Activated CD4-positive, alpha-beta T cell treated with anti-CD3 and anti-CD28 coated beads, Interleukin-2, amount 10 ng/mL, durations not matched to agents 7 days and 5 days (primary cell): ENCODE data around the gene PLXNA3. TPM values are rescaled to one million over a fixed set of nuclear protein-coding genes. Genes with fewer than 3 reads are reported as not detected.
A peak's percentile ranks its signal among the peaks of the same experiment; 100 is the strongest.

Experiments
- CTCF ChIA-PET: fragments of 350-600 bp; sonication (Branson Sonifier 250); formaldehyde crosslinking; loops from one replicate; lab custom pipeline; 2021; ENCODE audit warnings: antibody characterized with exemption; lab: Charles Lee
- POLR2A ChIA-PET: fragments of 350-600 bp; sonication (Branson Sonifier 250); formaldehyde crosslinking; loops from one replicate; lab custom pipeline; 2021; ENCODE audit warnings: antibody characterized with exemption; lab: Charles Lee
- DNase-seq: peaks from one replicate; pipeline ENCODE4 v3.0.0-alpha.2; 2020
- H3K27ac Mint-ChIP-seq: one replicate; pipeline ENCODE4 v1.8.0; 2021; ENCODE audit warnings: mild to moderate bottlenecking, moderate library complexity, mixed read lengths
- H3K27me3 Mint-ChIP-seq: one replicate; pipeline ENCODE4 v1.8.0; 2021; ENCODE audit warnings: mixed read lengths
- H3K36me3 Mint-ChIP-seq: one replicate; pipeline ENCODE4 v1.8.0; 2021; ENCODE audit warnings: low read depth, mixed read lengths
- H3K4me1 Mint-ChIP-seq: one replicate; pipeline ENCODE4 v1.8.0; 2021; ENCODE audit warnings: mixed read lengths
- H3K4me3 Mint-ChIP-seq: one replicate; pipeline ENCODE4 v1.8.0; 2021; ENCODE audit warnings: mild to moderate bottlenecking, moderate library complexity, mixed read lengths
- H3K9me3 Mint-ChIP-seq: one replicate; pipeline ENCODE4 v1.8.0; 2021; ENCODE audit warnings: mixed read lengths
- total RNA-seq, 2 experiments: library from RNA; stranded (reverse); gene quantifications; one replicate each; pipeline ENCODE4 v1.2.3, GENCODE V29; 2021

PLXNA3 gene
- total RNA-seq, 2 experiments from 2014 or later: 26.2 to 28.3 TPM

DNA sequence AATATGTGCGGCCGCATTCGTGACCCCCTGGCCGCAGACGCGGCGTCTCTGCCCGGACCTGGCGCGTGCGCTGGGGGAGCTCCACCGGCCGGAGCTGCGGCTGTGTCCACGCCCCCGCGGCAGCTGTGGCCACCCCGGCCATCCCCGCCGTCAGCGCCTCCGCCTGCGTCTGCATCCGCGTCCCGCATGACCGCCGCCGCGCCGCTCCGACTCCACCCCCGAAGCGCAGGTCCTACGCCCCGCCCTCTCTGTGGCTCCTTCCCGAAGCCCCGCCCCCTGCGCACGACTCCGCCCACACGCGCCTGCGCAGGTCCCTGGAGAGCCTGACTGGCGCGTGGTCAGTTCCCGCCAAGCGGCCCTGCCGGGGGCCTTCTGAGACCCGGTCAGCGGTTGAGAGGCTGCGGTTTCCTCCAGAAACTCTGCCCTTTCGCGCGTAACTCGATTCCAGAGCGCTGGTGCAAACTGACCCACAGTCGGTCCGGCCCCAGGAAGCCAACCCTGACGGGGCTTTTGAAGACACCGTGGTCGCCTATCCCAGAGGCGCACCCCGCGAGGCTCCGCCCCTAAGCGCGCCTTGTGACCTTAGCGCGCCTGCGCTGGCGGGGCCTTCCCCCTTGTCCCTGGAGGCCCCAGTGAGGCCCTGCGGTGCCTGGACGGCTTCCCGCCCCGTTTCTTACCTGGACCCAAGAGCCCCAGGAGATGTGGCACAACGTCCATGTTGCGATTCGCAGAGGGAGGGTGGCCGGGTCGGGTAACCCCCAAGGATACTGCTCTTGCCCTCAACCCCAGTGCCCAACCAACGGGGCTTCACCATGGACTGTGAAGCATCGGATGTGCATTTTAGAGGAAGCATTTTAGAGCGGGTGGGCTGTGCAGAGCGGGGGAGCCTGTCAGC, 20.9 kb downstream of the PLXNA3 start, which contains the start of gene LAGE3:
Gene LAGE3, minus strand, starts transcription at position 554 of the 895 bp plus-strand sequence. Its CDS starts 366 bp downstream, at position 188.
- peak; percentile 92 for DNase-seq
- ChIA-PET CTCF (interaction anchor here (2.1 kb wide), 1 partner anchor 11 kb away, joined by 5 read pairs; the partner anchor contains the start of gene SLC10A3), POLR2A (no interaction called here)
- Mint-ChIP-seq H3K9me3 (no peaks in the 10 kb centered on the region), H3K27me3 (no peaks in the 10 kb centered on the region), H3K27ac (peak within 1 kb of the TSS; percentile 94), H3K36me3 (peaks cover 10% of the 10 kb centered on the region), H3K4me1 (peaks cover 31% of the 10 kb centered on the region), H3K4me3 (peak within 1 kb of the TSS; percentile 81)

DNA sequence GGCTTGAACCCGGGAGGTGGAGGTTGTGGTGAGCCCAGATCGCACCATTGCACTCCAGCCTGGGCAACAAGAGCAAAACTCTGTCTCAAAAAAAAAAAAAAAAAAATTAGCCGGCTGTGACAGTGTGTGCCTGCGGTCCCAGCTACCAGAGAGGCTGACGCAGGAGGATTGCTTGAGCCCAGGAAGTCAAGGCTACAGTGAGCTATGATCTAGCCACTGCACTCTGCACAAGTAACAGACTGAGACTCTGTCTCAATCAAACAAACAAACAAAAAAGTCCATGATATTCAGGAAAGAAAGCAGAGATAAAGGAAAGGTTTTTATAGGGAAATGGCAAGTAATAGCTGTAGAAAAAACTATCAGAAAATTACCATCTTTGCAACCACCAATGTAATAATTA, 23.1 kb downstream of the PLXNA3 start:
- Mint-ChIP-seq H3K4me1 (peaks cover 39% of the 10 kb centered on the region), H3K4me3 (no peak overlapping the region), H3K9me3 (no peaks in the 10 kb centered on the region), H3K27ac (no peak overlapping the region), H3K27me3 (no peaks in the 10 kb centered on the region), H3K36me3 (peaks cover 8% of the 10 kb centered on the region)
- no peak for DNase-seq
- POLR2A ChIA-PET: interaction anchor here (0.6 kb wide), 1 partner anchor 9 kb away, joined by 3 read pairs; no protein-coding TSS in a partner anchor
- CTCF ChIA-PET: interaction anchor here (1.0 to 2.1 kb wide), 2 partner anchors 9 to 19 kb away, joined by 4 to 5 read pairs; partner anchors contain the start of gene SLC10A3

DNA sequence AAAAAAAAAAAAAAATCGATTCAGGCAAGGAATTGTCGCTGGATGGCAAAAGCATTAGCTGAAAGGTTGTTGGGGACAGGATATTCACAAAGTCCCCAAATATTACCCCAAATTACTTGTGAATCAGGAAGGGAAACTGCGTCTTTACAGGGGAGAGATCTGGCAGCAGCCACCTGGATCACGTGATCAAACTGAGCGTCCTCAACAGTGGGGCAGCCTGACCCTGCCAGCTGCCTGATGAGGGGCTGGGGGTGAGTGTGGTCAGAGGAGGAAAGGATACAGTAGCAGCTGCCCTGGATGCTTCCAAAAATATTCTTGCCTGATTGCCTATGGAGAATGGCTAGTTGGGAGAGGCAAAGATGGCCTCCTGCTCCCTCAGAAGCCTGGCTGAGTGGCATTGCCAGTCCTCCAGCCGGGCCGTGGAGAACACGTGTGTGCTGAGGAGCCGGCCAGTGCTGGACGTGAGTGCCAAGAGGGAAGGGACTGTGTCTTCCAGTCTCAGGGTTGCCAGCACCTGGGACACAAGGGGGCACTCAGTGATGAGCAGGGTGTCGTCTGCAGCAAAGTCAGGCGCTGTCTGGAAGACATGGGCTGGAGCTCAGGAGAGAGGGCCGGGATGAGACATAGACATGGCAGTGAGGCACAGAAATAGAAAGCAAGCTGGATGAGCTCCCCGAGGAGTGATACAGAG, 24.0 kb downstream of the PLXNA3 start:
- Mint-ChIP-seq H3K27me3 (no peaks in the 10 kb centered on the region), H3K4me1 (peaks cover 33% of the 10 kb centered on the region), H3K36me3 (peaks cover 8% of the 10 kb centered on the region), H3K4me3 (no peak overlapping the region), H3K9me3 (no peaks in the 10 kb centered on the region), H3K27ac (no peak overlapping the region)
- POLR2A ChIA-PET: no interaction called here
- no peak for DNase-seq
- CTCF ChIA-PET: no interaction called here

DNA sequence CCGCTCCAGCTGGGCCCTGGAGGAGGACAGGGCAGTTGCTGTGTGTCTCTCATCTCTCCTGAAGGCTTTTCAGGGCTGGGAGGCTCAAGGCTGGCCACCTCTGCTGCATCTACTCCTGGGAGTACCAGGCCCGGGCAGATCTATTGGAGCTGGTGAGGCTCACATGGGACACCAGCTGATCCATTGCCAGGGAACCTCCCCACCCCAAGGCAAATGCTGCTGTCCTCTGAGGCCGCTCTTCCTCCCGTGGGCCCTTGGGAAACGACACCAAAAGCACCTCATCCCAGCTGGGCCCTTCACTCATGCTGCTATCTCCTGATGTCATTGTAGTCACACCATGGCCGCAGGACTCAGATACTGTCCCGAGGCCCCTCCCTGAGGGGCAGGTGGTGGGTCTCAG, 24.7 kb downstream of the PLXNA3 start:
- Mint-ChIP-seq H3K27ac (no peak overlapping the region), H3K4me3 (no peak overlapping the region), H3K9me3 (no peaks in the 10 kb centered on the region), H3K36me3 (peaks cover 8% of the 10 kb centered on the region), H3K4me1 (peaks cover 34% of the 10 kb centered on the region), H3K27me3 (no peaks in the 10 kb centered on the region)
- POLR2A ChIA-PET: no interaction called here
- CTCF ChIA-PET: no interaction called here
- DNase-seq: no peak

DNA sequence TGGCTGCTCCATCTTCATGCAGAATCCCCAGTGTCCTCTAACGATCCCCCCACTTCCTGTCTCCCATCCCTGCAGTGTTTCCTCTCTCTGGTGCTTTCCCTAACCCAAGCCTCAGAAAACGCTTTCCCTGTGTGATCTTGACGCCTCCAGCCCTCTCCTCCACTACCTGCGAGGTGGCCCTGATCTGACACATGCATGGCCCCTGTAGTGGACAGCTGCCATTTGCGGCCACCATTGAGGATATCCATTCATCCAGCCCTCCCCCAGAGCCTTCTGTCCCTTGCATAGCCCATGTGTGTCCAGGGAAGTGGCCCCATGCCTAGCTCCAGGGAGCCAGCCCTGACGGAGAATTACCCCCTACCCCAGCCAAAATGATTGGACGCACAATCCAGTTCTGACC, 25.2 kb downstream of the PLXNA3 start:
- no peak for DNase-seq
- H3K27ac Mint-ChIP-seq: no peak overlapping the region
- H3K4me3 Mint-ChIP-seq: no peak overlapping the region
- POLR2A ChIA-PET: no interaction called here
- peaks cover 36% of the 10 kb centered on the region for H3K4me1 Mint-ChIP-seq
- H3K9me3 Mint-ChIP-seq: no peaks in the 10 kb centered on the region
- CTCF ChIA-PET: interaction anchor here (0.9 kb wide), 1 partner anchor 66 kb away, joined by 3 read pairs; no protein-coding TSS in a partner anchor
- no peaks in the 10 kb centered on the region for H3K27me3 Mint-ChIP-seq
- H3K36me3 Mint-ChIP-seq: peaks cover 9% of the 10 kb centered on the region

DNA sequence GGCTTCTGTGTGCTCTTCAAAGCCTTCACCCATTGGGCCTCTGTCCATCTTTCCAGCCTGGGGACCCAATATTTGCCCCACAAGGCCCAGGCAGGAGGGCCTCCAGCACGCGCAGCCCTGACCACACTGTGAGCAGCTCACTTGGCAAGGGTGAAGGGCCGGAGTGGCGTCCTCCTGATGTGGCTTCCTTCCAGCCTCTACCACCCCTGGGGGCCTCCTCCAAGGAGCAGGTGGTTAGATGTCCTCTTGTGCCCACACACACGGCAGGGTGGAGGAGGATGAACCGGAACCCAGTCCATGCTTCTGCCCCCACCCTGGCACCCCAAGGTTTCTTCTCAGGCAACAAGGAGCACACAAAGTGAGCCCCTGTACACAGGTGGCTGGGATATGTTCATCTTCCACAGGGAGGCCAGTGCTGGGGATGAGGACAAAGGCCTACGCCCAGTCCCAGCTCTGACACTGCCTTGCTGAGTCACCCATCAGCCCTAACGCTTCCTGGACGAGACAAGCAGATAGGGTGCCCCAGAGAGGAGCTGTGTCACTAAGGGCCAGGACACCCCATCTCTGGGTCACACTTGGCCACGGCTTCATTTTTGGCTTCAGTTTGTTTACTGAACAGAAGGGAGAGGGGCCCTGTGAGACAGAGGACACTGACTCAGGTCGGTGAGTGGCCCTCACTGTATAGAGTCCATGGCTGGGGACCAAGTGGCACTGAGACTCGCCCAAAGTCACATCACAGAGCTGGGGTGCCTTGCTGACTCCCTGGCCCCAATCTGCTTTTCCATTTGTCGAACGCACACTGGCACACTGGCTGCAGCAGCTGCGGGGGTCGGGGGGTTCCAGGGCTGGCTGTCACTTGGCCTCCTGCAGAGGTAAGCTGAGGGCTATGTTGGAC, 26.4 kb downstream of the PLXNA3 start:
- peak overlapping the region; percentile 67 for H3K4me3 Mint-ChIP-seq
- CTCF ChIA-PET: interaction anchor here (0.8 to 1.5 kb wide), 2 partner anchors 19 to 26 kb away, joined by 3 to 4 read pairs; no protein-coding TSS in a partner anchor

DNA sequence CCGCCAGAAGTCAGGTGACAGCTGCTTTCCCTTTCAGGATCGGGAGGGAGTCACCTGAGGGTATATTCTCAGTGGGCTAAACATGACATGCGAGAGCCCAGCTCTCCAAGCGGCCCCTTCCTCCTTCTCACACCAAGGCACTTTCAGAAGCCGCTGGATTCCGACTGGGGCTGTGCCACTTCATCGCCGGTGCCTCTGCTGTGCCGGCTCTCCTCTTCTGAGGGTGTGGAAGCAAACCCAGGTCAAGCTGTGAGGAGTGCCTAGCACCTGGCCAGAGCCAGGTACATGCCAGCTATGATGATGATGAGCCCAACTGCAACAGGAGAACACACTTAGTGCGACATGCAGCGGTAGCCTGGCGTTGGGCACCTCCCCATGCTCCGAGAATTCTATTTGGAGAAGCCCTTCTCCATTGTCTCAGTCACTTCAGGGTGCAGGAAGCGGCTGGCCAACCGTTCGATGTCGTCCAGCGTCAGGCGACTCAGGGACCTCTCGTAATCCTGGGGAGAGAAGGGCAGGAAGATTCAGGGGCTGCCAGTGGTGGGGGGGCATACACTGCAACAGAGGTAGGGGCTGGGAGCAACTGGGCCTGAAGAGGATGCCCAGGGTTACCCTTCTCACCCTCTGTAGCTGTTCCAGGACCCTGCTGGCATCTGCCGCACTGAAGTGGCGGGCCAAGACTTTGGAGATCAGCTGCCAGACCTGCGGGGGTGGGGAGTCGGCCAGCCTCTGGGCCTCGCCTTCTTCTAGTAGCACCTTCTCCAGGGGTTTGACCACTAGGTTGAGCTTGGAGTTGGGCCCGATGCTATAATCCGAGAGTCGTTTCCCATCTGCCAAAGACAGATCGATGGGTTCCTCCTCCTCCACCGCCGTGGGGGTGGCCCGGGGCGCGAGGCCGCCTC, 27.3 kb downstream of the PLXNA3 start:
- Mint-ChIP-seq H3K36me3 (peaks cover 9% of the 10 kb centered on the region), H3K27ac (peak overlapping the region; percentile 76), H3K4me1 (peaks cover 43% of the 10 kb centered on the region), H3K9me3 (no peaks in the 10 kb centered on the region), H3K4me3 (peak overlapping the region; percentile 67), H3K27me3 (no peaks in the 10 kb centered on the region)
- DNase-seq: no peak
- ChIA-PET CTCF (interaction anchor here (0.8 to 1.5 kb wide), 2 partner anchors 20 to 26 kb away, joined by 3 to 4 read pairs; no protein-coding TSS in a partner anchor), POLR2A (interaction anchor here (0.6 kb wide), 1 partner anchor 38 kb away, joined by 3 read pairs; no protein-coding TSS in a partner anchor)

More for the DNA sequence above, 26.4 kb downstream of the PLXNA3 start:
- DNase-seq: no peak
- Mint-ChIP-seq H3K27ac (peak overlapping the region; percentile 9), H3K27me3 (no peaks in the 10 kb centered on the region), H3K9me3 (no peaks in the 10 kb centered on the region), H3K36me3 (peaks cover 9% of the 10 kb centered on the region), H3K4me1 (peaks cover 41% of the 10 kb centered on the region)
- POLR2A ChIA-PET: interaction anchor here (0.6 kb wide), 1 partner anchor 37 kb away, joined by 3 read pairs; no protein-coding TSS in a partner anchor

DNA sequence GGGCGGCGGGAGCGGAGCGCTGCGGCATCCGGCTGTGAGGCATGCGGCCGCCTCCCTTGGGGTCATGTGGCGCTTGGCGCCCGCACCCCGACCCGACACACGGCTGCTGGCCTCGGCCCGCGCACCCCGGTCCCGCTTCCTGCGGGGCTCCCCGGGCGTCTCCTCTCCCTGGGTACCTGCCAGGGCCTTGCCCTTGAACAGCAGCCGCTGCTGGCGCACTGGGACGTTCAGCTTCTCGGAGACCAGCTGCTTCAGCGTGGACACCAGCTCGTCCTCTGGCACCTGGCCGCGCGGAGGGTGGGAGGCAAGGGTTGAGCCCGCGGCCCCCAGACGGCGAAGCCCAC, 27.9 kb downstream of the PLXNA3 start:
- Mint-ChIP-seq H3K4me1 (peaks cover 44% of the 10 kb centered on the region), H3K27ac (no peak overlapping the region), H3K36me3 (peaks cover 9% of the 10 kb centered on the region), H3K27me3 (no peaks in the 10 kb centered on the region), H3K4me3 (peak overlapping the region; percentile 67), H3K9me3 (no peaks in the 10 kb centered on the region)
- CTCF ChIA-PET: interaction anchor here (1.3 kb wide), 1 partner anchor 20 kb away, joined by 3 read pairs; no protein-coding TSS in a partner anchor
- DNase-seq: peak; percentile 26
- POLR2A ChIA-PET: no interaction called here

DNA sequence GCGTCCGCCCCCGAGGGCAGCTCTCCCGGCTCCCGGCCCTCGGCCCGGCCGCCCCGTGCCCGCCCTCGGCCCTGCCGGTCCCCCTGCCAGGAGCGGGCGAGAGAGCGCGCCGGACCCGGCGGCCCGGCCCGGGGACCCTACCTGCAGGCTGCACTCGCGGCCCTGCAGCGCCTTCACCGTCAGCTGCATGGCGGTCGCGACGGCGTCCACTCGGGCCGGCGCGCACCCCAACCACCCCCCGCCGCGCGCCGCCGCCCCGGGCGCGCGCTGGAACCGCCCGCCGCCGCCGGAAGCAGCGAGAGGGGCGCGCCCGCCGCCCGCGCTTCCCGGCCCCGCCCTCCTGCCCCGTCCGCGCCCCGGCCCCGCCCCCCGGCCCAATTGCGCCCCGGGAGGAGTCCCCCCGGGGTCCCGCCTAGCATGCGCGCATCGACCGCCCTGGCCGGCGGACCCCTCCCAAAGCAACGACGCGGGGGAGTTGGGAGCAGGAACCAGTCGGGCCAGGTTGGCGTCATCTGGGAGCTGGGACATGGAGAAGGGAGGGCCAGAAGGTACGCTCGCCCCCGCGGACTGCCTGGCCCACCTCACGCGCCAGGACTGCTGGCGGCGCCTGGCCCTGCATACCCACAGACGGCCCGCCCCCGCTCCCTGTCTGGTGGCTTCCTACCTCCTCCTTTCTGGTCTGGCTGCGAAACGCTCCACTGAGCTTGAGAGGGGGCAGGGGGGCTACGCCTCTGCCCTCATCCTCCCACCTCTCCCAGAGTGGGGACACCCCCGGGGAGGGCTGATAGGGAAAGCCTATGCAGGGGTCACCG, 28.5 kb downstream of the PLXNA3 start, which contains the start of gene UBL4A:
Gene UBL4A, minus strand, starts transcription at position 220 of the 812 bp plus-strand sequence. Its CDS starts 31 bp downstream, at position 189.
- CTCF ChIA-PET: interaction anchor here (0.6 to 1.4 kb wide), 4 partner anchors 21 to 350 kb away, joined by 3 to 5 read pairs (median 4); no protein-coding TSS in a partner anchor
- POLR2A ChIA-PET: interaction anchor here (0.6 kb wide), 1 partner anchor 56 kb away, joined by 3 read pairs; no protein-coding TSS in a partner anchor
- Mint-ChIP-seq H3K27me3 (no peaks in the 10 kb centered on the region), H3K36me3 (peaks cover 9% of the 10 kb centered on the region), H3K9me3 (no peaks in the 10 kb centered on the region), H3K4me3 (peak within 1 kb of the TSS; percentile 78), H3K4me1 (peaks cover 48% of the 10 kb centered on the region), H3K27ac (peak within 1 kb of the TSS; percentile 85)
- peak; percentile 48 for DNase-seq

DNA sequence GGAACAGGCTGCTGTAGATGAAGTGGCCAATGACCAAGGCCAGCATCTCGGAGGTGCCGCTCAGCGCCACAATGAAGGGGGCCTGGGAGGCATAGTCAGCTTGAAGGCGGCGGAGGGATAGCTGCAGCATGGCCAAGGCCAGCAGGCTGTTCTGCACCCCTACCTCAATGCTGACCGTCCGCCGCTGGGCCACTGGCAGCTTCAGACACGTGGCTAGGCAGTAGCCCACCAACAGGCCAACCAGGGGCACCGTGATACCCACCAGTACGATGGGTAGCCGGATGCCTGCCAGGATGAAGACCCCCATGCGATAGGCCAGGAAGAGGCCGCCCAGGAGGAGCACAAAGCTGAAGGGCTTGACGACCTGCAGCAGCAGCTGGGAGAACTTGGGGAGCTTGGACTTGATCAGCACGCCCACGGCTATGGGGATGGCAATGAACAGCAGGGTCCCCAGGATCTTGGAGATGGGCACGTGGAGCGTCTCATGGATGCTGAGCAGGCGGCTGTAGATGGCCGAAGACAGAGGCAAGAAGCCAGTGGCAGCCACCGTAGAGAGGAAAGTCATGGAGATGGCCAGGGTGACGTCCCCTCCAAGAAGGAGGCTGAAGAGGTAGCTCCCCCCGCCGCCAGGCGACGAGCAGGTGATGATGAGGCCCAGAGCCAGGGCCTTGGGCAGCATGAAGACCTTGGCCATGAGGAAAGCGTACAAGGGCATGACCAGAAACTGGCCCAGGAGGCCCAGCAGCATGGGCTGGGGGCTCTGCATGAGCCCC, 29.6 kb downstream of the PLXNA3 start:
- peaks cover 48% of the 10 kb centered on the region for H3K4me1 Mint-ChIP-seq
- peaks cover 9% of the 10 kb centered on the region for H3K36me3 Mint-ChIP-seq
- ChIA-PET POLR2A (no interaction called here), CTCF (interaction anchor here (0.6 to 1.4 kb wide), 3 partner anchors 39 to 351 kb away, joined by 3 to 5 read pairs (median 5); no protein-coding TSS in a partner anchor)
- peak overlapping the region; percentile 69 for H3K27ac Mint-ChIP-seq
- H3K4me3 Mint-ChIP-seq: peak overlapping the region; percentile 78
- H3K9me3 Mint-ChIP-seq: no peaks in the 10 kb centered on the region
- no peak for DNase-seq
- H3K27me3 Mint-ChIP-seq: no peaks in the 10 kb centered on the region
